Vagina (tissue), 2 donors: Measurements from ENCODE around the gene C6orf15.

Experiments
- CTCF ChIP-seq, 3 experiments: fragments of 450-650 bp in 2 of 3; fragments of 200-600 bp in 1 of 3; sonication (generic) in 1 of 3; IDR thresholded peaks; one replicate each; pipeline ENCODE4 v1.5.1; 2017 to 2019; ENCODE audit warnings: antibody characterized with exemption in 3 of 3, mild to moderate bottlenecking in 2 of 3, moderate library complexity in 2 of 3
- POLR2A ChIP-seq, 2 donors: fragments of 450-650 bp; IDR thresholded peaks; one replicate each; pipeline ENCODE4 v1.6.1; 2017; ENCODE audit warnings: antibody characterized with exemption in 2 of 2, mild to moderate bottlenecking in 2 of 2, moderate library complexity in 2 of 2
- POLR2AphosphoS5 ChIP-seq, 2 donors: sonication (generic); formaldehyde crosslinking; IDR thresholded peaks; one replicate each; pipeline ENCODE4 v1.9.0; 2017; ENCODE audit warnings: antibody characterized with exemption in 2 of 2, mild to moderate bottlenecking in 2 of 2, low read depth in 1 of 2; ENCODE audit not compliant: insufficient read depth in 1 of 2

- TF ChIP-seq CTCF (IDR thresholded peaks at IDR 0.05), result no peak
- no peak for TF ChIP-seq POLR2AphosphoS5 (IDR thresholded peaks at IDR 0.05; ENCODE audit: insufficient read depth in 1 of 2, low read depth in 1 of 2)
- no peak for TF ChIP-seq POLR2A (IDR thresholded peaks at IDR 0.05)
These were observed 49.1 kb upstream of the C6orf15 start for GRCh38 chr6:31161216-31162126.
